OCI-LY1 (cell line): ENCODE measurements around the gene HSFX2.
"Not testable (repeated sequence)": the region's sequence is repeated elsewhere in the genome, so short reads cannot be mapped to it uniquely, and the experiment has no call there.

Source experiments
- H2AFZ ChIP-seq: fragments of 200-600 bp; sonication (generic), shearing (Covaris generic); 2 replicates; pipeline ENCODE4 v1.6.0; 2014; ENCODE audit warnings: antibody characterized with exemption, mild to moderate bottlenecking, low read length
- H3F3A ChIP-seq: fragments of 200-600 bp; sonication (generic), shearing (Covaris generic); 2 replicates; pipeline ENCODE4 v1.6.0; 2014; ENCODE audit warnings: mild to moderate bottlenecking, antibody characterized with exemption, low read length, moderate library complexity; ENCODE audit not compliant: insufficient read depth
- H3K27ac ChIP-seq: fragments of 200-600 bp; sonication (generic); 2 replicates; pipeline ENCODE4 v1.5.1; 2014; ENCODE audit warnings: low read length, mixed run types, mild to moderate bottlenecking, low read depth; ENCODE audit not compliant: poor library complexity, severe bottlenecking
- H3K27me3 ChIP-seq: fragments of 200-600 bp; sonication (generic); 2 replicates; pipeline ENCODE4 v1.6.0; 2014; ENCODE audit warnings: antibody characterized with exemption, mild to moderate bottlenecking, low read length, moderate library complexity; ENCODE audit not compliant: insufficient read depth
- H3K36me3 ChIP-seq: fragments of 200-600 bp; sonication (generic); 2 replicates; pipeline ENCODE4 v1.6.1; 2014; ENCODE audit warnings: mild to moderate bottlenecking, antibody characterized with exemption, low read length, moderate library complexity, mixed read lengths; ENCODE audit not compliant: insufficient read depth
- H3K4me1 ChIP-seq: fragments of 200-600 bp; sonication (generic); 2 replicates; pipeline ENCODE4 v1.5.1; 2014; ENCODE audit warnings: mild to moderate bottlenecking, low read length, moderate library complexity; ENCODE audit not compliant: insufficient read depth, severe bottlenecking
- H3K4me2 ChIP-seq: fragments of 200-600 bp; sonication (generic), shearing (Covaris generic); 2 replicates; pipeline ENCODE4 v1.6.1; 2014; ENCODE audit warnings: low read length
- H3K4me3 ChIP-seq: fragments of 200-600 bp; sonication (generic); 2 replicates; pipeline ENCODE4 v1.5.1; 2014; ENCODE audit warnings: low read length, low read depth, mild to moderate bottlenecking, mixed read lengths; ENCODE audit not compliant: poor library complexity, severe bottlenecking
- H3K79me2 ChIP-seq: fragments of 200-600 bp; shearing (Covaris generic); 2 replicates; pipeline ENCODE4 v1.6.1; 2016; ENCODE audit warnings: mixed run types, low read length, mixed read lengths; ENCODE audit not compliant: insufficient read depth
- H3K9ac ChIP-seq: fragments of 200-600 bp; sonication (generic), shearing (Covaris generic); 2 replicates; pipeline ENCODE4 v1.6.1; 2014; ENCODE audit warnings: mild to moderate bottlenecking, low read length, mixed read lengths
- H3K9me2 ChIP-seq: fragments of 200-600 bp; sonication (generic), shearing (Covaris generic); 2 replicates; pipeline ENCODE4 v1.6.1; 2014; ENCODE audit warnings: low read depth, mild to moderate bottlenecking, low read length, mixed read lengths
- H3K9me3 ChIP-seq: fragments of 200-600 bp; shearing (Covaris generic); 2 replicates; pipeline ENCODE4 v1.6.1; 2014; ENCODE audit warnings: low read length, mixed read lengths
- H4K20me1 ChIP-seq: fragments of 200-600 bp; sonication (generic), shearing (Covaris generic); 2 replicates; pipeline ENCODE4 v1.6.0; 2016; ENCODE audit warnings: mild to moderate bottlenecking, low read length; ENCODE audit not compliant: insufficient read depth
- EZH2 ChIP-seq: fragments of 200-600 bp; sonication (generic), shearing (Covaris generic); IDR thresholded peaks from 2 replicates; pipeline ENCODE4 v1.8.0; 2017; ENCODE audit warnings: borderline replicate concordance, mixed run types, mild to moderate bottlenecking, antibody characterized with exemption, low read length, moderate library complexity, mixed read lengths
- TF ChIP-seq, protein P1 (sequence below): fragments of 200-600 bp; sonication (generic), shearing (Covaris generic); IDR thresholded peaks from 2 replicates; pipeline ENCODE4 v1.5.1; 2017; ENCODE audit warnings: mild to moderate bottlenecking, antibody characterized with exemption, low read length, moderate library complexity, mixed read lengths

Gene HSFX2

DNA sequence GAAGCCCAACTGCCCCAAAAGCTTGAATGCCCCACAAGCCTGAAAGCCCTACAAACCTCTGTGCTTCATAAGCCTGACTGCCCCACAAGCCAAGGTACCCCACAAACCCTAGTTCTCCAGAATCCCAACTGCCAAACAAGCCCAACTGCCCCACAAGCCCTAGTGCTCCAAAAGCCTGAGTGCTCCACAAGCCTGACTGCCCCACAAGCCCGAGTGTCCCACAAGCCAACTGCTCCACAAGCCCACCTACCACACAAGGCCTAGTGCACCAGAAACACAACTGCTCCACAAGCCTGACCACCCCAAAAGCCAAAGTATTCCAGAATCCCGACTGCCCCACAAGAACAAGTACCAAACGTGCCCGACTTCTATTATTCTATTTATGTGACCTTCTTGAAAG is 31.8 kb downstream of the HSFX2 start:
- Histone ChIP-seq H3K4me2 (no peak overlapping the region), H3F3A (no peaks in the 10 kb centered on the region)
- no peak for TF ChIP-seq EZH2
- TF ChIP-seq, protein P1, sequence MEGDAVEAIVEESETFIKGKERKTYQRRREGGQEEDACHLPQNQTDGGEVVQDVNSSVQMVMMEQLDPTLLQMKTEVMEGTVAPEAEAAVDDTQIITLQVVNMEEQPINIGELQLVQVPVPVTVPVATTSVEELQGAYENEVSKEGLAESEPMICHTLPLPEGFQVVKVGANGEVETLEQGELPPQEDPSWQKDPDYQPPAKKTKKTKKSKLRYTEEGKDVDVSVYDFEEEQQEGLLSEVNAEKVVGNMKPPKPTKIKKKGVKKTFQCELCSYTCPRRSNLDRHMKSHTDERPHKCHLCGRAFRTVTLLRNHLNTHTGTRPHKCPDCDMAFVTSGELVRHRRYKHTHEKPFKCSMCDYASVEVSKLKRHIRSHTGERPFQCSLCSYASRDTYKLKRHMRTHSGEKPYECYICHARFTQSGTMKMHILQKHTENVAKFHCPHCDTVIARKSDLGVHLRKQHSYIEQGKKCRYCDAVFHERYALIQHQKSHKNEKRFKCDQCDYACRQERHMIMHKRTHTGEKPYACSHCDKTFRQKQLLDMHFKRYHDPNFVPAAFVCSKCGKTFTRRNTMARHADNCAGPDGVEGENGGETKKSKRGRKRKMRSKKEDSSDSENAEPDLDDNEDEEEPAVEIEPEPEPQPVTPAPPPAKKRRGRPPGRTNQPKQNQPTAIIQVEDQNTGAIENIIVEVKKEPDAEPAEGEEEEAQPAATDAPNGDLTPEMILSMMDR, result no peak

DNA sequence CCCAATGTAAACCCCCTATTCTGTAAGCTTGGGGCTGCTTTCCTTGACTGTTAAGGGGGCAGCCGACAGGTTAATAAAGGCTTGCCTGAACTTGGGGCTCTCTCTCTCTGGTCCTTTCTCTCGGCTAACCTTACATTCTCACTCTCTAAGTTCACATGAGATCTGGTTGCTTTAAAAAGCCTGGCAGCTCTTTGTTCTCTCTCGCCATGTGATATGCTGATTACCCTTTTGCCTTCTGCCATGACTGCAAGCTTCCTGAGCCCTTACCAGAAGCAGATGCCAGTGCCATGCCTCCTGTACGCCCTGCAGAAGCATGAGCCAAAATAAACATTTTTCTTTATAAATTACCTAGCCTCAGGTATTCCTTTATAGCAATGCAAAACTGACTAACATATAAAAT is 39.9 kb downstream of the HSFX2 start:
- H2AFZ ChIP-seq, H3K4me2 ChIP-seq, H4K20me1 ChIP-seq, H3K79me2 ChIP-seq, H3K27ac ChIP-seq, H3K9ac ChIP-seq, H3F3A ChIP-seq, H3K9me2 ChIP-seq, H3K4me1 ChIP-seq, H3K36me3 ChIP-seq, H3K9me3 ChIP-seq, H3K27me3 ChIP-seq, H3K4me3 ChIP-seq: not testable (repeated sequence)

More for the DNA sequence above, 31.8 kb downstream of the HSFX2 start:
- Histone ChIP-seq H3K4me3 (no peak overlapping the region), H3K27ac (no peak overlapping the region), H2AFZ (no peak overlapping the region), H3K9me3 (no peaks in the 10 kb centered on the region), H3K27me3 (no peaks in the 10 kb centered on the region), H3K4me1 (no peaks in the 10 kb centered on the region), H3K9me2 (no peaks in the 10 kb centered on the region), H3K36me3 (no peaks in the 10 kb centered on the region), H3K79me2 (no peaks in the 10 kb centered on the region), H3K9ac (no peak overlapping the region), H4K20me1 (no peaks in the 10 kb centered on the region)

DNA sequence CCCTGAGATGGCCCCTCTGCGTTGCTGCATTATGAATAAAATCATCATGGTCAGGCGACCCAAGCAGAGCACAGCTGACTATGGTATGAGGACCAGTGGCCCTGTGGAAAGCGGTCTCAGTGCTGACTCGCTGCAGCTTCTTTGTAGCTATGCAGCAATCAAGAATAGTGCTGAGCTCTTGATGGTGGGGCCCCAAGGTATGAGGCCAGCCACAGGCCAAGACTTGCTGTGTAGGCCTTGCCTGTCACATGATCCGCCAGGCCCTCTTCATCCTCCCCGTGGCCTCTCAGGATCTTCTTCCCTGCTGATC is 43.2 kb downstream of the HSFX2 start:
- H3K36me3 ChIP-seq, H3K27me3 ChIP-seq, H3K4me3 ChIP-seq, H3K9me2 ChIP-seq, H3K4me1 ChIP-seq, H3K9me3 ChIP-seq, H3K9ac ChIP-seq, H2AFZ ChIP-seq, H3K27ac ChIP-seq, H3F3A ChIP-seq, H3K4me2 ChIP-seq, H3K79me2 ChIP-seq, H4K20me1 ChIP-seq: not testable (repeated sequence)

DNA sequence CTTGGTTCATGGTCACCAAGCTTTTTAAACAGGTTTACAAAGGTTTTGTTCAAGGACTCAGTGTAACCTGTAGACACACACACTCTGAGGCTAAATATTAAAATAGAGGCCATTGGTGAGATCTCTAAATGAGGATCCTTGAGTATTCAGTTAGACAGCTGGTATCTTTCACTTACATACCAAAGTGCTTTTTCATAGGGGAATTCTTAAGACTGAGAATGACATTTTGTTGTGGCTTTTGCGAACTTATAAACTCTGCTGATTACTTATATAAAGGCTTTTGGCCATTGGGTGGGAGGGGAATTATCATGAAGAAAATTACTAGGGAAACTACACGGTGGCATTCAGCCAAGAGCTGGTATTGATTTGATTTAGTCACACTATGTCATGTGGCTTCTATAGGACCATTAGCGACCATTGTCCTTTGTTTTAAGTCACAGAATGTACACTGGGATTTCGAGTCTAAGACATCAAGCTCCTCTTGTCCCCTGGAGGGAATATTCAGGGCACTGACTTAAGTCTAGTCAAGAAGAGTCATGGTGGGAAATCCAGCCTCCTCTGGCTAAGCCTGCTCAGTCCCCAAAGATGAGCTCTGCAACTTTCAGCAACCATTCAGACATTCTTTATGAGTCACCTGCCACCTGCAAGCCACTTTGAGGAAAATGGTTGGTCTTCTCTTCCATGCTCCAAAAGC is 43.7 kb downstream of the HSFX2 start:
- not testable (repeated sequence) for H3K27ac ChIP-seq, H3K36me3 ChIP-seq, H3K79me2 ChIP-seq, H3K4me3 ChIP-seq, H3K9me2 ChIP-seq, H4K20me1 ChIP-seq, H3K9ac ChIP-seq, H2AFZ ChIP-seq, H3F3A ChIP-seq, H3K4me2 ChIP-seq, H3K4me1 ChIP-seq, H3K9me3 ChIP-seq, H3K27me3 ChIP-seq

DNA sequence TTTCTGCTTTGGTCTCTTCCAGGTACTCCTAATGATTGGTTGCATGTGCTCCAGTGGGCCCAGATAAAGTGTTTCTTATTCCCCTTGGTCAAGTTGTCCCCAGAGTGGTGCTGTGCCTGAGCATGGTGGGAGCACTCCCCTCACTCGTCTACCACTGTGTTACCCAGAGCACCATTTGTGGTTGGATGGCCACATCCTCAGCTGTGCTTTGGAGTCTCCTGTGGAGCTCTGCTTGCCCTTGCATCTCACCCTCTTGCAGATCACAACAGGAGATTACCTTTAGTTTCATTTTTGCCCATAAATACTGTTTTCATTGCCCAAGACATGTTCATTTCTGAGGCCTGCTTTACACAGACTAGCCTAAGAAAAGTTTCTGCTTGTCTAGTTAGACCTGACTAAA is 44.7 kb downstream of the HSFX2 start:
- not testable (repeated sequence) for H3K9me3 ChIP-seq, H3K4me2 ChIP-seq, H4K20me1 ChIP-seq, H2AFZ ChIP-seq, H3K36me3 ChIP-seq, H3K4me1 ChIP-seq, H3K9ac ChIP-seq, H3K27ac ChIP-seq, H3K4me3 ChIP-seq, H3F3A ChIP-seq, H3K9me2 ChIP-seq, H3K27me3 ChIP-seq, H3K79me2 ChIP-seq

DNA sequence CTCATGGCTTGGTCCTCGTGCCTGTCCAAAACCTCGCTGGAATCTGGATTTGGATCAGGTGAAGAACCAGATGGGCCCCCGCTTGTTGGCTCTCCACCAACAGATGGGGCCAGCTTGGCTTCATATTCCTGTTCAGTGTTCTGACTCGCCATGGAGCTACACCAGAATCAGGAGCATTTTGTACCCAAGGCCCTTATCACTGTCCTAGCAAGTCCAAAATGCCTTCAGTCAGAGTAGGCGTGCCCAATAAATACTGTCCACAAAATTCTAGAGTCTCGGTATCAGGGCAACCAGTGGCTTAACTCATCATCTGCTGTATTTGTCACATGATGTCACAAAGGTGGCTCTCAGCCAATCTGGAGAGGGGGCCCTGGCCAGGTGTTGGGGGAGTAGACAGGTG is 45.4 kb downstream of the HSFX2 start, which contains the start of gene HSFX3:
Gene HSFX3 (minus strand): TSS at position 224 of the 400 bp plus-strand sequence. CDS start 72 bp downstream, at position 152.
- not testable (repeated sequence) for H3K27me3 ChIP-seq, H3K36me3 ChIP-seq

DNA sequence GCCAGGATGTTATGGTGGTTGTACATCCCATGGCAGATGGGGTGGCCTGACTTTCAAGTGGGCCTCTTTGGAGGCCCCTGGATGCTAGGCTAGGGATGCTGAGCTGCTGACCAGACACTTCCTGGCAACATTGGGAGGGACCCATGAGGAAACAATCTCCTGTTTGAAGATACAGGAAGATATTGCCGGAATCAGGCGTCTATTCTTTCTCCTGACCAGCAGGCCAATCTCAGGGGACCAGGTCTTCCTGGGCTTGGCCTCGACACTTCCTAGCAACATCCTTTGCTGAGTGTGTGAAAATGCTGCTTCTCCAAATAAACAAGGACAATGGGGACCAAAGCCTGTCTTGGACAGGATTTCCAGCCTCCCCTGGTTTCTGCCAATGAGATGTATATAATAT is 47.3 kb downstream of the HSFX2 start:
- H3K4me1 ChIP-seq, H4K20me1 ChIP-seq, H3K9me2 ChIP-seq, H3K9me3 ChIP-seq, H3K9ac ChIP-seq, H3K27me3 ChIP-seq, H3F3A ChIP-seq, H3K4me3 ChIP-seq, H3K4me2 ChIP-seq, H3K36me3 ChIP-seq, H2AFZ ChIP-seq, H3K79me2 ChIP-seq, H3K27ac ChIP-seq: not testable (repeated sequence)

More for the DNA sequence above, 45.4 kb downstream of the HSFX2 start, which contains the start of gene HSFX3:
- H3K9me2 ChIP-seq, H2AFZ ChIP-seq, H3K27ac ChIP-seq, H3K4me3 ChIP-seq, H4K20me1 ChIP-seq, H3K9me3 ChIP-seq, H3K79me2 ChIP-seq, H3F3A ChIP-seq, H3K9ac ChIP-seq, H3K4me2 ChIP-seq, H3K4me1 ChIP-seq: not testable (repeated sequence)
